GM12801 (cell line): ENCODE data around the gene FHIT.

ENCODE experiments used
- CTCF ChIP-seq: IDR thresholded peaks from one replicate; pipeline ENCODE4 v1.5.1; 2011; ENCODE audit warnings: control low read depth; ENCODE audit not compliant: insufficient read length; ENCODE audit errors: extremely low read depth

The FHIT gene

DNA sequence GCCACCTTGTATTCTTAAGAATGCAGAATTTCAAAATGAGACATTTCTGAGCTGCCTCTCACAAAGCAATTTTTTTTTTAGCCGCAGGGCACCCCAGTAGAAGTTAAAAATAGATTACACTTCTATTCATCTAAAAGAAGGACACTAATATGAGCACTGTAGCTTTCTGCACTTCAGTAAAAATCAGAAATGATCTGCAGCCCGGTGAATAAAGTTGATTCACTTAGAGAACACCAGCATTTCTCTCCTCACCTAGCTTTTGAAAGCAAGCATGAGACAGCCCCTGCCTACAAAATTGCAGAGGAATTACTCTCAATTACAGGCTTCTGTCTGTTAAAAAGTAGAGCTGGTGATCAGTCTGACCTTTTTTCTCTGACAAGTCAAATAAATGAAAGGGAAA is 1062.4 kb downstream of the FHIT start:
- no peak for TF ChIP-seq CTCF

DNA sequence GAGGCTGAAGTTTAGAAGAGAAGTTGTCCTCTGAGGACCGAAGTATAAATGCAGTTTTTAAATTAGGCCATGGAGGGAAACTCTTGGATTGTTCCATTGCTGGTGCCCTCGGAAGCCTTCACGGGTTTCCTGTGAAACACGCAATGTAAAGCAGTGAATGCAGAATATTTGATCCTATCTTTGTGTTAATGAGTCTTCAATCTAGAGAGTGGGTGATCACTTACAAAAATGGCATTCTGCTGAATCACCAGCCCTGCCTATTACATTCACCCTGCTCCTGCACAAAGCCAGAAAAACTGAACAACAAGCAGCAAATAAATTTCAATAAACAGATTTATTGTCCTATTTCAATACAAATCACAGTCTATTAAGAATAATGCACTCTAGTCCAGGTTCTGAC is 1063.9 kb downstream of the FHIT start:
- no peak for TF ChIP-seq CTCF

DNA sequence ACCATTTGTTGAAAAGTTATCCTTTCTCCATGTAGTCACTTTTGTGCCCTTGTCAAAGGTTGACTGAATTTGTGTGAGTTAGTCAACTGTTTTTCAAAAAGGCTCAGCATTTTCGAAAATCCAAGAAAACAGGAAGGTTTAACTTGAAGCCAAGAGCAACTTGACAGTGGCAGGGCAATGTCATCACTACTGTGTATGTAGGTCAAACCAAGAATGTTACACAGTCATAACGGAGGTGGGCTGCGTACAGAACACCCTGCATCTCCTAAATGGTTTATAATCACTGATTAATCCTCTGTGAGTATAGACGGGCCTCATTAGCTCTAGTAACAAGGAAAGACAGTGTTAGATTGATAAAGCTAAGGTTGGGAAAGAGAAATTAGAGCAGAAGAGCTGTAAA is 1064.9 kb downstream of the FHIT start:
- no peak for TF ChIP-seq CTCF

DNA sequence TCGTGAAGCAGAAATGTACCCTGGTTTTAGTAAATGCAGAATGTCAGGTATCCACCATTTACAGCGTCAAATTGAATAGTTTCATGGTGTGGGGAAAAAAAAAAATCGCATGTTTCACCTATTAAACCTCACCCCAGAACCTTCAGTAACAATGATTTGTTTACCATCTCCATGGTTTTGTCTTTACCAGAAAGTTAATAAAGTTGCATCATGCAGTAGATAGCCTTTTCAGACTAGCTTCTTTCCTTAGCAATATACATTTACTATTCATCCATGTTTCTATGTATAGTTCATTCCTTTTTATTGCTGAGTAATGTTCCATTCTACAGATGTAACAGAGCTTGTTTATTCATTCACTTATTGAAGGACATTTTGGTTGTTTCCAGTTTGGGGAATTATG is 1066.1 kb downstream of the FHIT start:
- TF ChIP-seq CTCF: no peak

- no peak for TF ChIP-seq CTCF
Observed at GRCh38 chr3:60182697-60183096, 1068.6 kb downstream of the FHIT start.

- no peak for TF ChIP-seq CTCF
Observed at GRCh38 chr3:60178931-60179653, 1072.2 kb downstream of the FHIT start.

- no peak for TF ChIP-seq CTCF
Observed at GRCh38 chr3:60177726-60178125, 1073.5 kb downstream of the FHIT start.

- no peak for TF ChIP-seq CTCF
Observed at GRCh38 chr3:60176614-60177013, 1074.6 kb downstream of the FHIT start.
